ENCODE measurements around the gene SPPL2C.

GRCh38 chr17:45841186-45841585 is 3.5 kb upstream of the SPPL2C start:
- TF ChIP-seq CTCF (IDR thresholded peaks at IDR 0.05) (no peak), POLR2A (IDR thresholded peaks at IDR 0.05) (no peak)
